Testis (tissue), 3 donors: ENCODE results near the gene SLC4A8. TPM values are rescaled to one million over a fixed set of nuclear protein-coding genes. Genes with fewer than 3 reads are reported as not detected.

Experiments used
- DNase-seq: peaks from one replicate; pipeline ENCODE4 v3.0.0-alpha.2; 2019
- H3K27ac ChIP-seq, 2 donors: fragments of 200-600 bp; sonication (generic); one replicate each; pipeline ENCODE4 v1.5.1; 2019
- H3K27me3 ChIP-seq: fragments of 200-600 bp; sonication (generic); one replicate; pipeline ENCODE4 v1.5.1; 2019
- H3K36me3 ChIP-seq: fragments of 200-600 bp; sonication (generic); one replicate; pipeline ENCODE4 v1.5.1; 2017; ENCODE audit warnings: low read depth; ENCODE audit errors: missing control alignments
- H3K4me1 ChIP-seq: fragments of 200-600 bp; sonication (generic); one replicate; pipeline ENCODE4 v1.5.1; 2019
- H3K4me3 ChIP-seq, 2 donors: fragments of 200-600 bp; sonication (generic); one replicate each; pipeline ENCODE4 v1.5.1; 2017 to 2019
- H3K9me3 ChIP-seq: fragments of 200-600 bp; sonication (generic); one replicate; pipeline ENCODE4 v1.5.1; 2017
- POLR2A ChIP-seq: fragments of 450-650 bp; IDR thresholded peaks from one replicate; pipeline ENCODE4 v1.6.1; 2017; ENCODE audit warnings: antibody characterized with exemption, mild to moderate bottlenecking, moderate library complexity
- WGBS, 2 donors: methylation state at CpG; one replicate each; pipeline ENCODE4 v1.1.5; 2018; 5-methylcytosine and 5-hydroxymethylcytosine counted together
- intact Hi-C: fragments of 100-400 bp; cut with DNase I; formaldehyde crosslinking; loops from one replicate; pipeline ENCODE4 v1.15.1; 2023; ENCODE audit warnings: low total_unique reads
- polyA plus RNA-seq: library from polyadenylated mRNA; stranded (reverse); fragments of 350-450 nt; fragmentation: Illumina TruSeq; extraction: RNeasy Lipid Tissue Mini Kit (QIAGEN cat#74804); gene quantifications from one replicate; pipeline ENCODE4 v1.2.3, GENCODE V29; 2014; ENCODE audit warnings: low read depth, low replicate concordance; ENCODE audit not compliant: insufficient read depth
- total RNA-seq, 2 donors: library from RNA; depleted of rRNA; stranded (reverse); fragments of >200 nt; gene quantifications; one replicate each; pipeline ENCODE4 v1.2.3, GENCODE V29; 2016
- TF ChIP-seq, protein P1 (sequence below), 3 experiments: fragments of 450-650 bp in 2 of 3; fragments of 200-600 bp in 1 of 3; sonication (generic) in 1 of 3; IDR thresholded peaks; one replicate each; pipeline ENCODE4 v1.5.1; 2016 to 2019; ENCODE audit warnings: antibody characterized with exemption in 3 of 3, mild to moderate bottlenecking in 2 of 3, moderate library complexity in 1 of 3

SLC4A8 gene
- total and polyA plus RNA-seq, 3 donors from 2014 or later = 52.7 to 78.6 (median 63.7) TPM

DNA sequence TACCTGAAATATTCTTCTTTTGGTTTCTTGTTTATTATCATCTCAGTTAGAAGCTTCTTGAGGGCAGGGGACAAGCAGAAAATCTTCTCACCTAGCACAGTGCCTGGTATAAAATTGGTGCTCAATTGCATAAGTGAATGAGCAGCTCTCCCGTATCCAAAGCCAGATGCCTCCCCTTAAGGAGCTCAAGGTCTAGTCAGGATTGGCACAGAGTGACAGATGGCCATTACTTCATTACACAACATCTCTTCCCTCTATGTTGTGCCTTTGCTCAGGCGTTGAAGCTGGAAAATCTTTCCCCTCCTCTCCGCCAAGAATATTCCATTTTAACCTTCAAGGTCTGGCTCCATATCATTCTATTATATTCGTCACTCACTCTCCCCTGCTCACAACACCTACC is 3.6 kb downstream of the SLC4A8 start:
- Histone ChIP-seq H3K4me1 (no peaks in the 10 kb centered on the region), H3K9me3 (no peaks in the 10 kb centered on the region), H3K36me3 (no peaks in the 10 kb centered on the region), H3K4me3 (no peak overlapping the region), H3K27me3 (no peaks in the 10 kb centered on the region), H3K27ac (no peak overlapping the region)
- intact Hi-C loops = no loop called here
- 85 to 89% methylated on average over 4 of the region's 4 CpGs for WGBS, 2 donors
- no peak for DNase-seq
- TF ChIP-seq POLR2A = no peak

DNA sequence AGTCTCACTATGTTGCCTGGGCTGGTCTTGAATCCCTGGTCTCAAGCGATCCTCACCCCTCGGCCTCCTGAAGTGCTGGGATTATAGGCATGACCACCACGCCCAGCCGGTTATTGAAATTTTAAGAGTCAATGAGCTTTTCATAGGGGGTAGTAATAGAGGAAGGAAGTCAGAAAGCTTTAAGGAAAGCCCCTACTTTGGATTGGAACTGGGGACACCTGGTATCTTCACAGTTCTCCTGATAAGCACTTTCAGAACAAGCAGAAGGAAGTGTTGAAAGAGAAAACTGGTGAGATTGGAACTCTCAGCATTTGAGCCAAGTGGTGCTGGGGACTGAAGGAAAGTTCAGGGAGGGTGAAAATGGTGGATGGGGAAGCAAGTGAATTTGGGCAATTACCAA is 5.1 kb downstream of the SLC4A8 start:
- H3K36me3 ChIP-seq = no peaks in the 10 kb centered on the region
- H3K27me3 ChIP-seq = no peaks in the 10 kb centered on the region
- H3K4me1 ChIP-seq = no peaks in the 10 kb centered on the region
- no peak for DNase-seq
- no peak overlapping the region for H3K4me3 ChIP-seq
- no peak for TF ChIP-seq POLR2A
- TF ChIP-seq, protein P1, sequence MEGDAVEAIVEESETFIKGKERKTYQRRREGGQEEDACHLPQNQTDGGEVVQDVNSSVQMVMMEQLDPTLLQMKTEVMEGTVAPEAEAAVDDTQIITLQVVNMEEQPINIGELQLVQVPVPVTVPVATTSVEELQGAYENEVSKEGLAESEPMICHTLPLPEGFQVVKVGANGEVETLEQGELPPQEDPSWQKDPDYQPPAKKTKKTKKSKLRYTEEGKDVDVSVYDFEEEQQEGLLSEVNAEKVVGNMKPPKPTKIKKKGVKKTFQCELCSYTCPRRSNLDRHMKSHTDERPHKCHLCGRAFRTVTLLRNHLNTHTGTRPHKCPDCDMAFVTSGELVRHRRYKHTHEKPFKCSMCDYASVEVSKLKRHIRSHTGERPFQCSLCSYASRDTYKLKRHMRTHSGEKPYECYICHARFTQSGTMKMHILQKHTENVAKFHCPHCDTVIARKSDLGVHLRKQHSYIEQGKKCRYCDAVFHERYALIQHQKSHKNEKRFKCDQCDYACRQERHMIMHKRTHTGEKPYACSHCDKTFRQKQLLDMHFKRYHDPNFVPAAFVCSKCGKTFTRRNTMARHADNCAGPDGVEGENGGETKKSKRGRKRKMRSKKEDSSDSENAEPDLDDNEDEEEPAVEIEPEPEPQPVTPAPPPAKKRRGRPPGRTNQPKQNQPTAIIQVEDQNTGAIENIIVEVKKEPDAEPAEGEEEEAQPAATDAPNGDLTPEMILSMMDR (IDR thresholded peaks at IDR 0.05) = no peak
- H3K27ac ChIP-seq = no peak overlapping the region
- H3K9me3 ChIP-seq = no peaks in the 10 kb centered on the region
- intact Hi-C loops = no loop called here
- 96 to 98% methylated on average over 4 of the region's 4 CpGs for WGBS, 2 donors

DNA sequence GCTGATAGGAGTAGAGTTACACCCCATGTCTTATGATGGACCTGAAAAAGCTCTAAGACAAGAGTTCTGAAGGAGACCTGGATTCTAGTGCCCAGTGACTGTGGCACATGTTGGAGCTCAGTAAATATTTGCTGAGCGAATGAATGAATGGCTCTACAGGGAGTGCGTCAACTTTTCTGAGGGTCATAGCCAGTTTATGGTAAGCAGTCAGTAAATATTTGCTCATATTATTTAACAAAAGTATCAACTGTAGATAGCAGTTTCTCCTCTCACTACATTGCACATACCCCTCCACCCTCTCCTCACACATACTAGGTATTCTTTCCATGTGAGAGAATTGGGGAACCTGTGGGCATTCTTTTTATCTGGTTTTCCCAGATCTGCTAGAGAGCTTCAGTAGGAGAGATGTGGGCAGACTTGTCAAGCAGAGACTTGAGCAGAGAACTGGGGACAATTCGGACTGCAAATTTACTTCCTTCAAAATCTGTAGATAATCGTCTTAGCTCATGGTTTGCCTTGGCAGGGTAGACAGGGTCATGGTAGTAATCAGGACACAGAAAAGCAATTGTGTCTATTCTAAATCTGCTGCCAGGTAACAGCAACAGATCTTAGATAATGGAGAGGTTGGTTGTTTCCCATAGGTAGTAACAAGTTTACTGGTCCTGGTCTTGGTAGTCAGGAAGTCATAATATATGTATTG is 5.7 kb downstream of the SLC4A8 start:
- whole genome bisulfite sequencing, 2 donors = 71 to 74% methylated on average over 4 of the region's 4 CpGs
- DNase-seq = no peak
- intact Hi-C loops = no loop called here
- TF ChIP-seq, protein P1 (IDR thresholded peaks at IDR 0.05) = no peak
- TF ChIP-seq POLR2A = no peak
- H3K27ac ChIP-seq = no peak overlapping the region
- H3K36me3 ChIP-seq = no peaks in the 10 kb centered on the region
- H3K27me3 ChIP-seq = no peaks in the 10 kb centered on the region
- no peak overlapping the region for H3K4me3 ChIP-seq
- H3K4me1 ChIP-seq = no peaks in the 10 kb centered on the region
- no peaks in the 10 kb centered on the region for H3K9me3 ChIP-seq

DNA sequence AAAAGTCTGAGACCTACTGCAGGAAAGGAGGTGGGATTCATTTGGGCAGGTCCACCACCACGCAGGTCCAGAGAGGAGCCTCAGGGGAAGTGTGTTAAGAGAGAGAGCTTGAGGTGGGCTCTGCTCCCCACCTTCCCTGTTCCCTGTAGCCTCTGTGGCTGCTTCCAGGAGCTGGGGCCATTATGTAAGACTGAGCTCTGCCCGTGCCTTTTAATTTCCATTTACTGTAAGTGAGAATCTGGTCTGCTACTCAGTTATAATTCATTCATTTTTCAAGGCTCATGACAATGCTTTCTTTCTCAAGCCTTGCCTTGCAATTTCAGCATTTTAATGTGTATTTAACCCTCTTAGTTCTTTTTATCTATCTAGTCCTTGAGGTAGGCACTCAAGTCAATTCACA is 8.3 kb downstream of the SLC4A8 start:
- no peak for TF ChIP-seq POLR2A
- TF ChIP-seq, protein P1 (IDR thresholded peaks at IDR 0.05) = no peak
- H3K27ac ChIP-seq = no peak overlapping the region

DNA sequence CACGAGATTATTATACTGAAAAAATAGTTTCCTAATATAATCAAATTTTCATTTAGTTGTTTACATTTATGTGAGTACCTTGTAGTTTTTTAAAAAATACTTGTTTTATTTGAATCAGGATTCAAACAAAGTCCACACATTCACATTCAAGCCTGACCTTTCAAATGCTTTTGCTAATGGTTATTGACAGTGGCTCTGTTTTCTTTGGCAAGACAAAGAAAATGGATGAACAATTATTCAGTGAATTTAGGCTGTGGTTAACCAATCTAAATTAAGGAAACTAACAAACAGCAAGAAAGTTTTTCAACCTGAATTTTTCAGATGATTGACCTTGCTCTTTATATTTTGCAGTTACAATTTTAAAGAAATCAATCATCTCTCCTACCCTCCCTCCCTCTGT is 9.7 kb downstream of the SLC4A8 start:
- WGBS, 2 donors = 54 to 59% methylated on average over 1 of the region's 1 CpG
- intact Hi-C loops = no loop called here
- TF ChIP-seq, protein P1 (IDR thresholded peaks at IDR 0.05) = no peak
- no peak for TF ChIP-seq POLR2A

More for the DNA sequence above, 8.3 kb downstream of the SLC4A8 start:
- no peaks in the 10 kb centered on the region for H3K27me3 ChIP-seq
- no peaks in the 10 kb centered on the region for H3K4me1 ChIP-seq
- WGBS, 2 donors = 63 to 83% methylated on average over 2 of the region's 2 CpGs
- H3K36me3 ChIP-seq = no peaks in the 10 kb centered on the region
- intact Hi-C loops = no loop called here
- no peaks in the 10 kb centered on the region for H3K9me3 ChIP-seq
- no peak for DNase-seq
- H3K4me3 ChIP-seq = no peak overlapping the region

More for the DNA sequence above, 9.7 kb downstream of the SLC4A8 start:
- Histone ChIP-seq H3K9me3 (no peaks in the 10 kb centered on the region), H3K4me3 (no peak overlapping the region), H3K27ac (no peak overlapping the region), H3K4me1 (no peaks in the 10 kb centered on the region), H3K36me3 (no peaks in the 10 kb centered on the region), H3K27me3 (no peaks in the 10 kb centered on the region)
- DNase-seq = no peak
